ENCODE data around the gene RFX4. TPM values are rescaled to one million over a fixed set of nuclear protein-coding genes. Genes with fewer than 3 reads are reported as not detected.
"Not testable (repeated sequence)": the region's sequence is repeated elsewhere in the genome, so short reads cannot be mapped to it uniquely, and the experiment has no call there.

Gene RFX4
- total and polyA plus RNA-seq, 7 donors = 0.56 TPM; not detected in 6

DNA sequence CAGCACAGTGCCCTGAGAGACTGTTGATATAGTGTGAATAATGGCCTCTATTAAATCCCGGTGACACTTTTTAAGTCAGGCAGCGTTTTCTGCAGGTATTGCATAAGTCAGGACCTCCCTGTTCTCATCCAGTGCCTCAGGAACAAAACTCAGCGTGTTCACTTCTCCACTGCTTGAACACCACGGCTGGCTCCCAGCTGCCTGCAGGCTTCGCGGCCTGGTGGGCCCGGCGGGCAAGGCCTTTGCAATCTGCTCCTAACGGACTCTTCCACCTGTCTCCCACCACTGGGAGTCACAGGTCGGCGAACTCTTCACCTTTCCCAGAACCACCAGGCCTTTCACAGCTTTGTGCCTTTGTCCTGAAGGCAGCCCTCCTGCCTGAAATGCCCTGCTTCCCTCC, 18.7 kb downstream of the RFX4 start:
- no peaks in the 10 kb centered on the region for H3K4me1 ChIP-seq
- no peaks in the 10 kb centered on the region for H3K36me3 ChIP-seq (ENCODE audit: insufficient read depth in 1 of 2, low read depth in 1 of 2)
- ATAC-seq = no peak
- intact Hi-C loops (cut with DNase I) = no loop called here
- H3K27me3 ChIP-seq (ENCODE audit: insufficient read depth in 3 of 3, low read length in 2 of 3) = peaks cover 0 to 5% (median 0%) of the 10 kb centered on the region in 3 donors
- H3K4me3 ChIP-seq = no peak overlapping the region
- DNase-seq = no peak
- no peaks in the 10 kb centered on the region for H3K9me3 ChIP-seq
- 58 to 71% (median 69%) methylated on average over 11 of the region's 11 CpGs for WGBS, 3 donors
- TF ChIP-seq, protein P1, sequence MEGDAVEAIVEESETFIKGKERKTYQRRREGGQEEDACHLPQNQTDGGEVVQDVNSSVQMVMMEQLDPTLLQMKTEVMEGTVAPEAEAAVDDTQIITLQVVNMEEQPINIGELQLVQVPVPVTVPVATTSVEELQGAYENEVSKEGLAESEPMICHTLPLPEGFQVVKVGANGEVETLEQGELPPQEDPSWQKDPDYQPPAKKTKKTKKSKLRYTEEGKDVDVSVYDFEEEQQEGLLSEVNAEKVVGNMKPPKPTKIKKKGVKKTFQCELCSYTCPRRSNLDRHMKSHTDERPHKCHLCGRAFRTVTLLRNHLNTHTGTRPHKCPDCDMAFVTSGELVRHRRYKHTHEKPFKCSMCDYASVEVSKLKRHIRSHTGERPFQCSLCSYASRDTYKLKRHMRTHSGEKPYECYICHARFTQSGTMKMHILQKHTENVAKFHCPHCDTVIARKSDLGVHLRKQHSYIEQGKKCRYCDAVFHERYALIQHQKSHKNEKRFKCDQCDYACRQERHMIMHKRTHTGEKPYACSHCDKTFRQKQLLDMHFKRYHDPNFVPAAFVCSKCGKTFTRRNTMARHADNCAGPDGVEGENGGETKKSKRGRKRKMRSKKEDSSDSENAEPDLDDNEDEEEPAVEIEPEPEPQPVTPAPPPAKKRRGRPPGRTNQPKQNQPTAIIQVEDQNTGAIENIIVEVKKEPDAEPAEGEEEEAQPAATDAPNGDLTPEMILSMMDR (IDR thresholded peaks at IDR 0.05) = no peak
- no peak overlapping the region for H3K27ac ChIP-seq

DNA sequence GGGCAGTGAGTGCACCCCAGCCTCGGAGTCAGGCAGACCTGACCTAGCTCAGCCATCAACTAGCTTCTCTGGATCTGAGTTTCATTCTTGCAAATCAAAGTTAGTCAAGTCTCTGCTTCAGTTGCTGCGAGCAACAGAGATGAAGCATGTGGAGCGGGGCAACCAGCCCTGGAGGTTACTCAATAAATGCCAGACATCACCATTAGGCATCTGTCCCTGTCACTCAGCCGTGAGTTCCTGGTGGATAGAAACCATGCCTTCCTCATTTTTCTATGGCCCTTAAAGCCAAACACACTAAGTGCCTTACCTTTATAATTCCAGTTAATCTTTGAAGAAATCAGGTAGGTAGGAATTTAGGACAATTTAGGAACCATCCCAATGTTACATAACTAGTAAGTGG, 19.3 kb downstream of the RFX4 start:
- Histone ChIP-seq H3K4me3 (no peak overlapping the region), H3K9me3 (no peaks in the 10 kb centered on the region), H3K4me1 (no peaks in the 10 kb centered on the region), H3K27me3 (ENCODE audit: insufficient read depth in 3 of 3, low read length in 2 of 3) (peaks cover 0 to 5% (median 0%) of the 10 kb centered on the region in 3 donors), H3K27ac (no peak overlapping the region), H3K36me3 (ENCODE audit: insufficient read depth in 1 of 2, low read depth in 1 of 2) (no peaks in the 10 kb centered on the region)
- DNase-seq (no peak), ATAC-seq (no peak)
- intact Hi-C loops (cut with DNase I) = no loop called here
- WGBS, 3 donors = 43 to 61% (median 50%) methylated on average over 4 of the region's 4 CpGs
- TF ChIP-seq, protein P1 (IDR thresholded peaks at IDR 0.05) = no peak

DNA sequence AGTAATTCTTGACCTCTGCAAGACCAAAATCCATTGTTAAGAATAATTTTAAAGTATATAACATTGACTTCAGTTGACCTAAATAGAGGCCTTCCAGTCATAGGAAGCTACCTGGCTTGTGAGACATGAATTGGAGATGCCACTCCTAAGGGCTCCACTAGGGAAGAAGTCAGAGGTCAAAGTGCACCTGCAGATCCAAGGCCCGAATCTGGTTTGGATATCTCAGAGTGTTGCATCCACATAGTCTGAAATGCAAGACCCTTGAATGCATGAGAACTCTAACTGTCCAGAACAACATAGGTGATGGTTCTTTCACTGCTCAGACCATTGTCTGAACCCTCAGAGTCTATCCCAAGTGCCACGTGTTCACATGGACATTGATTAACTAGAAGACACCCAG, 22.4 kb downstream of the RFX4 start:
- H3K27me3 ChIP-seq (ENCODE audit: insufficient read depth in 3 of 3, low read length in 2 of 3) = peaks cover 0 to 20% (median 0%) of the 10 kb centered on the region in 3 donors
- H3K9me3 ChIP-seq = no peaks in the 10 kb centered on the region
- DNase-seq (no peak), ATAC-seq (no peak)
- no peaks in the 10 kb centered on the region for H3K4me1 ChIP-seq
- intact Hi-C loops (cut with DNase I) = no loop called here
- H3K36me3 ChIP-seq (ENCODE audit: insufficient read depth in 1 of 2, low read depth in 1 of 2) = no peaks in the 10 kb centered on the region
- WGBS, 3 donors = 55 to 79% (median 63%) methylated on average over 2 of the region's 2 CpGs
- TF ChIP-seq, protein P1 (IDR thresholded peaks at IDR 0.05) = no peak
- H3K27ac ChIP-seq = no peak overlapping the region
- H3K4me3 ChIP-seq = no peak overlapping the region

DNA sequence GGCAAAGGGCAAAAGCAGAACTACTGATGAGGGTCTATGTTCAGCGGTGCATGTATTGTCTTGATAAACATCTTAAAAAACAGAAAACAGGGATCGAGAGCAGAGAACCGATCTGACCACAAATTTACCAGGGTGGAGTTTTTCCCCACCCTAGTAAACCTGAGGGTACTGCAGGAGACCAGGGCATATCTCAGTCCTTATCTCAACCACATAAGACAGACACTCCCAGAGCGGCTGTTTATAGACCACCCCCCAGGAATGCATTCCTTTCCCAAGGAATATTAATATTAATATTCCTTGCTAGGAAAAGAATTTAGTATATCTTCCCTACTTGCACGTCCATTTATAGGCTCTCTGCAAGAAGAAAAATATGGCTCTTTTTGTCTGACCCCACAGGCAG, 37.8 kb downstream of the RFX4 start:
- ATAC-seq; H3K4me1 ChIP-seq; H3K36me3 ChIP-seq (ENCODE audit: insufficient read depth in 1 of 2, low read depth in 1 of 2); H3K27me3 ChIP-seq (ENCODE audit: insufficient read depth in 3 of 3, low read length in 2 of 3); H3K27ac ChIP-seq; H3K4me3 ChIP-seq; DNase-seq; intact Hi-C loops (cut with DNase I): not testable (repeated sequence)
- 97 to 99% (median 97%) methylated on average over 5 of the region's 5 CpGs for WGBS, 3 donors
- peaks cover 19% of the 10 kb centered on the region for H3K9me3 ChIP-seq

DNA sequence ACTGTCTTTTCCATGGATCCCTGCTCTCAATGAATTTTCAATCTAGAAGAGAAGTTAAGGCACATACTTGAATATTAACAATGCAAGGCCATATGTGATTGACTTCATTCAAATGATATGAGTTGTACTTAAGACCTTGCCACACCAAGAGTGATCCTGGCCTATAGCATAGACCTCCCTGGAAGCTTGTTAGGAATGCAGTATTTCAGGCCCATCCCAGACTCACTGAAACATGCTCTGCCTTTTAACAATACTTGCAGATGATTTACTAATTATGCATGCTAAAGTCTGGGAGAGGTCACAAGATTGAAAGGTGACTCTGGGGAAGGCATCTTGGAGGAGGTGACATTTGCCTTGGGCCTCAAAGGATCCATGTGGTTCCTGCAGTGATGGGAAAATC, 43.2 kb downstream of the RFX4 start:
- Histone ChIP-seq H3K9me3 (peaks cover 9% of the 10 kb centered on the region), H3K4me3 (no peak overlapping the region), H3K36me3 (ENCODE audit: insufficient read depth in 1 of 2, low read depth in 1 of 2) (no peaks in the 10 kb centered on the region), H3K27ac (no peak overlapping the region), H3K4me1 (no peaks in the 10 kb centered on the region), H3K27me3 (ENCODE audit: insufficient read depth in 3 of 3, low read length in 2 of 3) (no peaks in the 10 kb centered on the region)
- DNase-seq (no peak), ATAC-seq (no peak)
- intact Hi-C loops (cut with DNase I) = no loop called here
- TF ChIP-seq, protein P1 (IDR thresholded peaks at IDR 0.05) = no peak
